Activated CD4-positive, alpha-beta T cell treated with anti-CD3 and anti-CD28 coated beads for 4 hours (primary cell): ENCODE data around the gene MYO1E.

Experiments used
- DNase-seq, 2 donors: peaks; one replicate each; pipeline ENCODE4 v3.0.0-alpha.2; 2020

The MYO1E gene

DNA sequence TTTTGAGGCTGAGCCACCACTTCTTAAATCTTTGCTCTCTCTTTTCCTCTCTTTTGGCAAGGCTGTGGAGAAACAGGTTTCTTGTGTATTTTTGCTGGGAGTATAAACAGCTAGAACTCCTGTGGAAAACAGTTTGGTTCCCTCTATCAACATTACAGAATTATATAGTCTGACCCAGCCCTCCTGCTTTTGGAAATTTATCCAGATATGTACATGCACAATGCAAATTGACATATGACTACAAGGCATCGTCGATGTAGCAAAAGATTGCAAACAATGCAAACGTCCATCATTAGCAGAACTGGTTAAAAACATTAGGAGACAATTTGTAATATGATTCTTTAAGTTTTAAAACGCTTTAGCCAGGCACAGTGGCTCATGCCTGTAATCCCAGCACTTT is 12.5 kb upstream of the MYO1E start:
- no peak for DNase-seq

DNA sequence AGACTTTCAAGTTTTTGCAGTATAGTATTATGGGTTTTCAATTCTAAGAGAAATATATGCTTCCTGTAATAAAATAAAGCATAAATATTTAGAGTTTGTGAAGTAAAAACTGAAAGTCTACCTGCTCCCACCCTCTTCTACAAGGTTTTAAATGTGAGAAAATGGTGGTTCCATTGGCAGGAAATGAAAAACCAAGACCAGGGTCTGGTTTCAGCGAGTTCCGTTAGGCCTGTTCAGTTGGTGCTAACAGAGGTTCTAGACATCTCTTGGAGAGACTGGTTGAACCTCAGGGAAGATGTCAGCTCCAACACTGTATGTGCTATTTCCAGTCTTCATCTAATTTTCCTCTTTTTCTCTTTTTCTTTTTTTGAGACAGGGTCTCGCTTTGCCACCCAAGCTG is 11.8 kb upstream of the MYO1E start:
- DNase-seq, result no peak

DNA sequence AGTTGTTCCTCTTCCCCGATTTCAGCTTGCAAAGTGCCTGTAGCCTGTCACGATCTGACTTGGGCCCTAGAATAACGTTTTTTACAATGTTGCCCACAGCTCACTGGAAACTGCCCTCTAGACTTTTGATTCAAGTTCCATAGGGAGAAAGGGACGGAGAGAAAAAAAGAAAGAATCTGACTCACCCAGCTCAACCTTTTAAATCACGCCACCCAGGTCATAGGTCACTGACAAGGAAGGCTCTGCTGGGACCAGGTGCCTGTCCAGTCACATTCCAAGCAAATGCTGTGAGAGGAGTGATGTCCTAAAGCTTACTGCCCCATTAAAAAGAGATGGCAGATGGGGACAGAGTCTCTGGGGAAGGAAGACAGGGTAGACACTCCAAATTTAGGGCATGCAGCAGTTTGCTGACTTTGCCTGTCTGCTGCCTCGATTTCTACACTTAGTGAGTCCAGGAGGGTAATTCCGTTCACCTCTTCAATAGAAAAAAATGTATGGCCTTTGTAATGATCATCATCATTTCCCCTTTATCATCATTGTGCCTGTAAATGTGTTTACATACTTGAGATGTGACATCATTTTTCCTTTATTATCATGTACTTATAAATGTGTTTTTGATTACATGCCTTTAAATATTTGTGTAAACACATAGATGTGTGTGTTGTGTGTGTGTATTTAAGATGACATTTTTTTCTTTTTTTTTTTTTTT is 8.4 kb upstream of the MYO1E start:
- DNase-seq, result no peak

DNA sequence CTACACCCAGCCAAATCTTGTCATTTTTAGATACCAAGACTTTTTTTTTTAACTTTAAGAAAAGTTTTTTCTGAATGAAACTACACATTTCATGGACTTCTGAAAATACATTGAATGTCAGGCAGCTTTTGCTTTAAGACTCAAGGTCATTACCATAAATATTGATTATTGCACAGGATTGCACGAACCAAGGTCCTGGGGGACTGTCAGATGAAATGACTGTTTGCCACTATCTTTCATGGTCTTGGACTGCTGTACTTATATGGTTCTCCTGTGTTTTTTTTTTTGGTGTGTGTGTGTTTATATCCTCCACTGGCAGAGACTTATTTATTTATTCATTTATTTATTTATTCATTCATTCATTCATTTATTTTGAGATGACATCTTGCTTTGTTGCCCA is 6.9 kb upstream of the MYO1E start:
- no peak for DNase-seq

GRCh38 chr15:59378855-59379254 is 6.2 kb upstream of the MYO1E start:
- no peak for DNase-seq

- no peak for DNase-seq
Measured at GRCh38 chr15:59377924-59378323, 5.3 kb upstream of the MYO1E start.

- no peak for DNase-seq
Measured at GRCh38 chr15:59376733-59377132, 4.1 kb upstream of the MYO1E start.

DNA sequence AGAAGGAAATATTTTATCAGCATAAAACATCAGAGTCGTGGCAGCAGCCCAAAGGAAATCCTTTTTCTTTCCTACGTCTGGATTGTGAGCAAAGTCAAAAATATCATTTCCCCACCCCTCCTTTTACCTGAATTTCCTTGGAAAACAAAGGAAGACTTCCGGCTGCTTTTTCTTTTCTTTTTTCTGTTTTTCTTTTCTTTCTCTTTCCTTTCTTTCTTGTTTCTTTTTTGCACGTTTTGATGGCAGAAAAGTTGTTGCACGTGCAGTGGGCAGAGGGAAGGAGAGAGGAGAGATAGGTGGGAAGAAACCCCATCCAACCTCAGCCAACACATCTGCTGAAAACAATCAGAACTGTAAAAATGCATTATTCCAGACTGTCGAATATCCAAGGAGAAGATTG is 544 bp upstream of the MYO1E start:
- DNase-seq, result no peak

- DNase-seq, result no peak
Measured at GRCh38 chr15:59371458-59372351, 966 bp downstream of the MYO1E start.

DNA sequence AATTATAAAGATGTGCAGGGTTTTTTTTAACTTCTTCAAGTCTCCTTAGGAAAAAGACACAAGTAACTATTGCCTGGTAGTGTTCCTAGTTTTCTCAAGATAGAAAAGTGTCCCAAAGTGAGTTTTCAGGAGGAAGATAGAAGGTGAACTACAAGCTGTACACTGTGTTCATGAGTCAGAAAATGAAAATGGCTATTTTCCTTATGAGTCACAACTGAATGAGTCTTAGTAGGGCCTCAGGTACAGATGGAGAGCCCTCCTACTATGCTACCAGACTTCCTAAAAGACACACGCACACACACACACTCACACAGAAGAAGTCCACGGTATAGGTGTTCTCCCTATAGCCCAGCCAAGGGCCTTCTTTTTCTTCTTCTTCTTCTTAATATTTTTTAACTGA is 3.1 kb downstream of the MYO1E start:
- no peak for DNase-seq

- no peak for DNase-seq
Measured at GRCh38 chr15:59367022-59367451, 5.6 kb downstream of the MYO1E start.

DNA sequence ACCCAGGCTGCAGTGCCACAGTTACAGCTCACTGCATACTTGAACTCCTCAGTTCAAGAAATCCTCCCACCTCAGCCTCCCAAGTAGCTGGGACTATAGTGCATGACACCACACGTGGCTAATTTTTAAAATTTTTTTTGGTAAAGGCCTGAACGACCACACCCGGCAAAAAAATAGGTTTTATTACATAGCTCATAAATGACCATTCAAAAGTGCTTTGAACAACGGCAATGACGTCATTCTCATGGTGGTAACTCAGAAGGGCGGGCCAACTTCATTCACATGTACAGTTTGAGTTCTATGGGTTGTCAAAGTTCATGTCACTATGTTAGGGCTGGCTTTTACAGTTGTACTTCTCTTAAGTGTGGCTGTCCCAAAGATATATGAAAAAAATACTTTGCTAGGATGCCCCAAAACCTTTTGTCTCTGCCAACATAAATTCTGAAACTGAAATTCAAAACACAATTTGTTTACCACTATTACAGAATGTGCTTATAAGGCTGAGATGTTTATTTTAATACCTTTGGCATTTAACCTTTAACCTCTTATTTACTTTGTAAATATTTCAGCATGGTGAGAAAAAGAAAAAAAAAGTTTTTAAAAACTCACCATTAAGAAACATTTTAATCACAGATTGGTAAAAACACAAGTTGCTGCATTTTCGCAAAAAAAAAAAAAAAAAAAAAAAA is 6.2 kb downstream of the MYO1E start:
- no peak for DNase-seq

DNA sequence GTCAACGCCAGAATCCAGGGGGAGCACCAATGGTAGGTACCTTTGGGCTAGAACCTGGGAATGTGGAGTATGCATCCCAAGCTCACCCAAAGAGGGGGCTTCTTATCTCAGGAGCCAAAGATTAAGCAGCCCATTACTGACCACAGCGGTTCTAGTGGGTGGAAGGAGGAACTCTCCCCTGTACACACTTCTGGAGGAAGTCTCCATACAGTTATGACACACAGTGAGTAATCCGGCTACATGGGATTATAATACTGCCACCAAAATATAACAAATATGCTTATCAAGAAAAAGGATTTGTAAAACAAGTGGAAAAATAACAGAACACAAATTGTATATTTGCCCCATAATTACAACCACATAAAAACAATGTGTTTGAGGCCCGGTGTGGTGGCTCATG is 8.4 kb downstream of the MYO1E start:
- DNase-seq, result no peak

DNA sequence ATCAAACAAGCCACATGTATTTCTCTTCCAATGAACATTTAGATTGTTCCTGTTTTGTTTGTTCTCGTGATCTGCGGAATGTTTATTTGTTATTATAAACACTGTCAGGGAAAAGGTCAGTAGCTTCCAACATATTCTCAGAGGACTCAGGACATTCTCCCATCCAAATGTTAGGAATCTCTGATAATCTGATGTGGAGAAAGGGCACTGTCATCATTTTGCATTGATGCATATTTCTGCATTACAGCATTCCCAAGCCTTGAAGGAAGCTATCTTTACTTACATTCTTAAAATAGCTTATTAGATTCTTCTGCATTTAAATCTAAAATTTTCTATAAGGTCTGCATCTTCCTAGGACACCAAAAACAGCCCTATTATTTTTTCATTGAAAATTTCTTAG is 10.3 kb downstream of the MYO1E start:
- no peak for DNase-seq

GRCh38 chr15:59360896-59361295 is 11.8 kb downstream of the MYO1E start:
- no peak for DNase-seq

DNA sequence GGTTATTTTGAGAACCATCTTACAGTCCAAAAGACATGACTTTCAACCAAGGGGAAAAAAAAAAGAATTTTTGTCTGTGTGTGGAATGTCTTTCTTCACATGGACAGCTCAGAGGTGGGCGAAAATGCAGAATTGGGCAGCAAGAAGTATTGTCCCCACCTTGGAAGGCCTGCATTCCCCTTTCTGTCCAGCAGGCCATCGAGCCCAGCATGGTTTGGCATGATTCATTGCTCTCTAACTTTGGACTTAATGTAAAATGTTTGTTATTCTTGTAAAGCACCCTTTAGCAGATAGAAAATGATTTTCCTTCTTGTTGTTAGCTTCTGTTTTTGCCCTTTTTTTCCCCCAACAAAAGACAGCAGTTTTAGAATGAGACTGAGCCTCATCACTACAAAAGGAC is 12.4 kb downstream of the MYO1E start:
- DNase-seq, result no peak

GRCh38 chr15:59355730-59356129 is 16.9 kb downstream of the MYO1E start:
- no peak for DNase-seq

DNA sequence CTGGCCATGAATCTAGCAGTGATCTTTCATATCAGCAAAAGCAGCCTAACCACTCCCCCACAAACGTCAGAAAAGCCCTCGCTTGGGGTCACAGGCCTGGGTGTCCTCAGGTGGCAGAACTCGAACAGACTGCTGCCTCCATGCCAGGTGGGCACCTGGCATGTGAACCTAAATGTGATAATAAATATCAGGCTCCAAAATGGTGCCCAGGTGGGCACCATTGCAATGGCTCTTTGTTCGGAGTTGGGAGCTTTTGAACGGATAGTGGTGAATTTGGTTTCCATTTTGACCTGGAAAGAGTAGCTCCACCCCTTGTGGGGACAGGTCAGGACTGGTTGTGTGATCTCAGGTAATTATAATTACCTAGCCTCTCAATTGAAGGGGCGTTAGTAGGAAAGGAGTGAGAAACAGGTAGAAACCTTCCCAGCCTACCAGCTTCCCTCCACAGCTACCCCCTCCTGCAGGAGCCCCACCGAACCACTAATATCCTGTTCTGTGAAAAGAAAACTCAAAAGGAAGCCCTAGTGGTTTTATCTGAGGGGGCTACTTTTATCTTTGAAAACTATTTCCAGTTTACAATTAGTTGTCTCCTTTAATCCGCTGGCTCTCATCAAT is 18.1 kb downstream of the MYO1E start:
- DNase-seq, result no peak

- DNase-seq, result no peak
Measured at GRCh38 chr15:59353994-59354416, 18.7 kb downstream of the MYO1E start.

GRCh38 chr15:59352683-59353082 is 20.0 kb downstream of the MYO1E start:
- DNase-seq, result no peak

DNA sequence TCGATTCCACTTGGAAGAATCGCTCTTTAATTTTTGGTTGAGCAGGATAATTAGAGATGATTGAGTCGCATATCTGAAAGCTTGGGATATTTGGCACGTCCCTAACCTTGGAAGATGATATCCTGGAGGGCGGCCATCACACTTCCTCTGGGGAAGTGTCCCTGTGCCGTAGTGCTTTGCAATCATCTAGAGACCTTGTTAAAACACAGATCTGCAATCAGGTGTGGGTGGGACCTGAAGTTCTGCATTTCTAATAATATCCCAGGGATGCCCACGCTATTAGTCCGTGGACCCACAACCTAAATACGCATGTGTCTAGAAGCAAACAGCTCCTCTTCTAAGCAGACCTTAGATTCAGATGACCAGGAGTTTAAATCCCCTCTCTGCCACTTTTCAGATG is 20.5 kb downstream of the MYO1E start:
- DNase-seq, result no peak

DNA sequence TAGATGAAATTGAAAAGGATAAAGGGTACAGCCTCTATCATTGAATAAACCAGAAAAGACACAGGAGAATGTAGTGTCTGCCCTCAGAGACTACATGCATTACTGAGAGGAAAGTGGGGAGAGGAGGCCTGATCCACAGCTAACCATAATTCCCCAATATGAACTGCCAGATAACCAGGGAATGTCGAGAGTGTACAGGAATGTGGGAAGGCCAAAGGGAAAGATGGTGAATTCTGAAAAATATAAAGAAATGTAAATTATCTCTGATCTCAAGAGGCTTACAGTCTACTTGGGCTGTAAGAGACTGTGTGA is 22.3 kb downstream of the MYO1E start:
- no peak for DNase-seq

- DNase-seq, result no peak
Measured at GRCh38 chr15:59349680-59350420, 22.8 kb downstream of the MYO1E start.
